OCI-LY7 (cell line): ENCODE measurements around the gene GSTK1. TPM values are rescaled to one million over a fixed set of nuclear protein-coding genes. Genes with fewer than 3 reads are reported as not detected.

Source experiments
- BruUV-seq: library from RNA; stranded (reverse); fragments of 400-500 nt; replicated peaks from 2 replicates; lab custom pipeline; 2021; lab: Mats Ljungman, UMichigan
- CTCF ChIA-PET: fragments of 300-600 bp; sonication (Branson Sonifier 250); formaldehyde crosslinking; loops from one replicate; lab custom pipeline; 2022; ENCODE audit warnings: antibody characterized with exemption; ENCODE audit not compliant: unreplicated experiment; lab: Charles Lee
- POLR2A ChIA-PET: fragments of 300-600 bp; sonication (Branson Sonifier 250); formaldehyde crosslinking; loops from one replicate; lab custom pipeline; 2022; ENCODE audit warnings: antibody characterized with exemption; lab: Charles Lee
- DNase-seq: peaks from one replicate; pipeline ENCODE4 v3.0.0-alpha.2; 2015; ENCODE audit warnings: low spot score
- H2AFZ ChIP-seq: fragments of 200-600 bp; sonication (generic), shearing (Covaris generic); 2 replicates; pipeline ENCODE4 v1.6.1; 2014; ENCODE audit warnings: mild to moderate bottlenecking, antibody characterized with exemption, low read length, moderate library complexity
- H3K27ac ChIP-seq: fragments of 200-600 bp; sonication (generic); 2 replicates; pipeline ENCODE4 v1.5.1; 2014; ENCODE audit warnings: mixed run types, low read depth, mild to moderate bottlenecking, moderate library complexity, low read length, inconsistent platforms; ENCODE audit not compliant: poor library complexity, severe bottlenecking
- H3K36me3 ChIP-seq: fragments of 200-600 bp; sonication (generic); 2 replicates; pipeline ENCODE4 v1.6.1; 2014; ENCODE audit warnings: mild to moderate bottlenecking, antibody characterized with exemption, low read length, moderate library complexity, mixed read lengths; ENCODE audit not compliant: insufficient read depth
- H3K4me1 ChIP-seq: fragments of 200-600 bp; sonication (generic); 2 replicates; pipeline ENCODE4 v1.5.1; 2014; ENCODE audit warnings: mild to moderate bottlenecking, low read length; ENCODE audit not compliant: insufficient read depth, poor library complexity, severe bottlenecking
- H3K4me2 ChIP-seq: fragments of 200-600 bp; sonication (generic); 2 replicates; pipeline ENCODE4 v1.6.1; 2014; ENCODE audit warnings: mild to moderate bottlenecking, low read length
- H3K4me3 ChIP-seq: fragments of 200-600 bp; sonication (generic); 2 replicates; pipeline ENCODE4 v1.5.1; 2014; ENCODE audit warnings: mild to moderate bottlenecking, low read depth, low read length; ENCODE audit not compliant: poor library complexity, severe bottlenecking
- H3K79me2 ChIP-seq: fragments of 200-600 bp; sonication (generic); 2 replicates; pipeline ENCODE4 v1.6.1; 2016; ENCODE audit warnings: low read depth, mild to moderate bottlenecking, low read length, moderate library complexity, mixed read lengths; ENCODE audit not compliant: insufficient read depth
- H3K9me2 ChIP-seq: fragments of 200-600 bp; sonication (generic); 2 replicates; pipeline ENCODE4 v1.6.1; 2016; ENCODE audit warnings: mild to moderate bottlenecking, low read length, mixed read lengths; ENCODE audit not compliant: insufficient read depth
- H3K9me3 ChIP-seq: fragments of 200-600 bp; sonication (generic); 2 replicates; pipeline ENCODE4 v1.6.1; 2014; ENCODE audit warnings: mild to moderate bottlenecking, mixed run types, low read length, mixed read lengths
- H4K20me1 ChIP-seq: fragments of 200-600 bp; sonication (generic); 2 replicates; pipeline ENCODE4 v1.6.1; 2014; ENCODE audit warnings: mild to moderate bottlenecking, antibody characterized with exemption, low read length, moderate library complexity, mixed read lengths; ENCODE audit not compliant: insufficient read depth
- EZH2phosphoT487 ChIP-seq: fragments of 200-600 bp; sonication (generic); IDR thresholded peaks from 2 replicates; pipeline ENCODE4 v1.6.1; 2018; ENCODE audit warnings: low read depth, borderline replicate concordance, mild to moderate bottlenecking, mixed run types, antibody characterized with exemption, low read length, moderate library complexity, mixed read lengths
- intact Hi-C: fragments of 100-400 bp; cut with micrococcal nuclease; formaldehyde crosslinking; loops from one replicate; pipeline ENCODE4 v1.10.0; 2022; ENCODE audit not compliant: unreplicated experiment
- total RNA-seq, 2 experiments: library from RNA; depleted of rRNA in 1 of 2; stranded (reverse); fragments of >200 nt in 1 of 2; shearing (Covaris generic) in 1 of 2; gene quantifications; 2 replicates each; pipeline ENCODE4 v1.2.3, GENCODE V29; 2014 to 2022
- TF ChIP-seq, protein P1 (sequence below): fragments of 200-600 bp; sonication (generic); conservative IDR thresholded peaks from 2 replicates; pipeline ENCODE4 v1.5.1; 2014; ENCODE audit warnings: mild to moderate bottlenecking, antibody characterized with exemption, low read length, moderate library complexity, mixed read lengths

GSTK1 gene
- total RNA-seq, 2 experiments from 2014 or later = 37.8 to 41.6 TPM

GRCh38 chr7:143279186-143280098 lies 16.2 kb downstream of the GSTK1 start:
- CTCF ChIA-PET = interaction anchor here (1.1 kb wide), 1 partner anchor 12 kb away, joined by 3 read pairs; no protein-coding TSS in a partner anchor
- POLR2A ChIA-PET = interaction anchor here (1.2 to 1.5 kb wide), 4 partner anchors 9 to 29 kb away, joined by 3 to 6 read pairs (median 5); partner anchors contain the start of genes CASP2 and GSTK1
- Histone ChIP-seq H3K4me3 (no peak overlapping the region), H4K20me1 (no peaks in the 10 kb centered on the region), H3K9me2 (no peaks in the 10 kb centered on the region), H3K4me1 (peaks cover 15% of the 10 kb centered on the region), H3K36me3 (no peaks in the 10 kb centered on the region), H2AFZ (no peak overlapping the region; the same call in 1 of the 2 replicates), H3K27ac (no peak overlapping the region), H3K9me3 (no peaks in the 10 kb centered on the region), H3K4me2 (no peak overlapping the region), H3K79me2 (no peaks in the 10 kb centered on the region)
- DNase-seq = no peak
- intact Hi-C loops = no loop called here
- no TSS peak for BruUV-seq
- no peak for TF ChIP-seq EZH2phosphoT487
- TF ChIP-seq, protein P1, sequence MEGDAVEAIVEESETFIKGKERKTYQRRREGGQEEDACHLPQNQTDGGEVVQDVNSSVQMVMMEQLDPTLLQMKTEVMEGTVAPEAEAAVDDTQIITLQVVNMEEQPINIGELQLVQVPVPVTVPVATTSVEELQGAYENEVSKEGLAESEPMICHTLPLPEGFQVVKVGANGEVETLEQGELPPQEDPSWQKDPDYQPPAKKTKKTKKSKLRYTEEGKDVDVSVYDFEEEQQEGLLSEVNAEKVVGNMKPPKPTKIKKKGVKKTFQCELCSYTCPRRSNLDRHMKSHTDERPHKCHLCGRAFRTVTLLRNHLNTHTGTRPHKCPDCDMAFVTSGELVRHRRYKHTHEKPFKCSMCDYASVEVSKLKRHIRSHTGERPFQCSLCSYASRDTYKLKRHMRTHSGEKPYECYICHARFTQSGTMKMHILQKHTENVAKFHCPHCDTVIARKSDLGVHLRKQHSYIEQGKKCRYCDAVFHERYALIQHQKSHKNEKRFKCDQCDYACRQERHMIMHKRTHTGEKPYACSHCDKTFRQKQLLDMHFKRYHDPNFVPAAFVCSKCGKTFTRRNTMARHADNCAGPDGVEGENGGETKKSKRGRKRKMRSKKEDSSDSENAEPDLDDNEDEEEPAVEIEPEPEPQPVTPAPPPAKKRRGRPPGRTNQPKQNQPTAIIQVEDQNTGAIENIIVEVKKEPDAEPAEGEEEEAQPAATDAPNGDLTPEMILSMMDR = no peak

- no peaks in the 10 kb centered on the region for H3K9me3 ChIP-seq
- no peak for DNase-seq
- ChIA-PET POLR2A (interaction anchor here (0.6 to 1.5 kb wide), 6 partner anchors 8 to 1110 kb away, joined by 3 to 6 read pairs (median 5); partner anchors contain the start of genes CASP2 and GSTK1), CTCF (no interaction called here)
- H4K20me1 ChIP-seq = no peaks in the 10 kb centered on the region
- no TSS peak for BruUV-seq
- H3K4me3 ChIP-seq = no peak overlapping the region
- intact Hi-C loops = no loop called here
- no peaks in the 10 kb centered on the region for H3K9me2 ChIP-seq
- TF ChIP-seq, protein P1 = no peak
- TF ChIP-seq EZH2phosphoT487 = no peak
- no peak overlapping the region for H3K4me2 ChIP-seq
- no peaks in the 10 kb centered on the region for H3K36me3 ChIP-seq
- peaks cover 16% of the 10 kb centered on the region for H3K4me1 ChIP-seq
- no peaks in the 10 kb centered on the region for H3K79me2 ChIP-seq
- no peak overlapping the region; the same call in 1 of the 2 replicates for H2AFZ ChIP-seq
- H3K27ac ChIP-seq = no peak overlapping the region
Measured at GRCh38 chr7:143280160-143280559, 16.9 kb downstream of the GSTK1 start.
